HG03159 (cell line): ENCODE data around the gene TMEM120B.

Source experiments
- ATAC-seq: cut with Tn5 transposase; IDR thresholded peaks from one replicate; pipeline ENCODE4 v1.9.1; 2021; ENCODE audit warnings: mild to moderate bottlenecking, moderate library complexity; ENCODE audit not compliant: unreplicated experiment

Gene TMEM120B

GRCh38 chr12:121773011-121773777 is 60.6 kb downstream of the TMEM120B start:
- ATAC-seq, result peak; percentile 80

GRCh38 chr12:121774968-121775474 is 62.5 kb downstream of the TMEM120B start:
- no peak for ATAC-seq

- no peak for ATAC-seq
Observed at GRCh38 chr12:121775501-121775900, 62.9 kb downstream of the TMEM120B start.

- ATAC-seq, result no peak
Observed at GRCh38 chr12:121776190-121777098, 63.9 kb downstream of the TMEM120B start.

GRCh38 chr12:121778567-121779421 is 66.2 kb downstream of the TMEM120B start:
- no peak for ATAC-seq

- ATAC-seq, result no peak
Observed at GRCh38 chr12:121779422-121779895, 66.9 kb downstream of the TMEM120B start.

GRCh38 chr12:121780429-121780828 is 67.9 kb downstream of the TMEM120B start:
- no peak for ATAC-seq

GRCh38 chr12:121781484-121781997 is 69.0 kb downstream of the TMEM120B start:
- ATAC-seq, result peak; percentile 23

GRCh38 chr12:121781998-121782979 is 69.7 kb downstream of the TMEM120B start:
- peak; percentile 52 for ATAC-seq

- no peak for ATAC-seq
Observed at GRCh38 chr12:121783766-121784165, 71.2 kb downstream of the TMEM120B start.

- ATAC-seq, result no peak
Observed at GRCh38 chr12:121784460-121784859, 71.9 kb downstream of the TMEM120B start.

GRCh38 chr12:121786440-121786825 is 73.9 kb downstream of the TMEM120B start:
- ATAC-seq, result no peak

- ATAC-seq, result no peak
Observed at GRCh38 chr12:121787063-121788025, 74.8 kb downstream of the TMEM120B start.

GRCh38 chr12:121788176-121788818 is 75.7 kb downstream of the TMEM120B start:
- no peak for ATAC-seq

- ATAC-seq, result no peak
Observed at GRCh38 chr12:121789233-121789781, 76.8 kb downstream of the TMEM120B start.

- peak; percentile 44 for ATAC-seq
Observed at GRCh38 chr12:121789800-121790728, 77.5 kb downstream of the TMEM120B start.
